GM18511 (cell line): Measurements from ENCODE around the gene PGM5.
"Not testable (repeated sequence)": the region's sequence is repeated elsewhere in the genome, so short reads cannot be mapped to it uniquely, and the experiment has no call there.

Experiments
- ATAC-seq: cut with Tn5 transposase; IDR thresholded peaks from one replicate; pipeline ENCODE4 v1.9.1; 2021; ENCODE audit warnings: mild to moderate bottlenecking, moderate library complexity; ENCODE audit not compliant: unreplicated experiment

The PGM5 gene

GRCh38 chr9:68375789-68376188, 19.4 kb downstream of the PGM5 start:
- not testable (repeated sequence) for ATAC-seq

DNA sequence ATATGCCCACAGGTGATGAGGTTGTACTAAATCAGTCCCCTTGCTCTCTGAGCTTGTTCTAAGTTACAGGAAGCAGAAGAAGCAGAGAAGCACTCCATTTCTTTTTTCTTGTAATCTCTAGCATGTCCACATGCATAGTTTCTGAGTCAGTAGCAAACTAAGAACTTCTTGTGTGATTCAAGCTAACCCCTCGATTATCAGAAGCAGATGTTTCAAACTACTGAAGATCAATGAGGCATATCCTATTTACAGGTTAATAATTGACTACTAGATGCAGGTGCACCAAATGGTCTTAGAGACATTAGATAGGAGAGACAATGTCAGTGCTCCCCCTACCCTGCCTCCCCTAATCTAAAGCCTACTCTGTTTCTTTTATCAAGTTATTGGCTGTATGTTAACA, 21.3 kb downstream of the PGM5 start:
- peak; percentile 98 for ATAC-seq

GRCh38 chr9:68383894-68384293, 27.5 kb downstream of the PGM5 start:
- ATAC-seq: not testable (repeated sequence)

GRCh38 chr9:68389558-68389957, 33.1 kb downstream of the PGM5 start:
- ATAC-seq: not testable (repeated sequence)

GRCh38 chr9:68390737-68391136, 34.3 kb downstream of the PGM5 start:
- ATAC-seq: not testable (repeated sequence)

DNA sequence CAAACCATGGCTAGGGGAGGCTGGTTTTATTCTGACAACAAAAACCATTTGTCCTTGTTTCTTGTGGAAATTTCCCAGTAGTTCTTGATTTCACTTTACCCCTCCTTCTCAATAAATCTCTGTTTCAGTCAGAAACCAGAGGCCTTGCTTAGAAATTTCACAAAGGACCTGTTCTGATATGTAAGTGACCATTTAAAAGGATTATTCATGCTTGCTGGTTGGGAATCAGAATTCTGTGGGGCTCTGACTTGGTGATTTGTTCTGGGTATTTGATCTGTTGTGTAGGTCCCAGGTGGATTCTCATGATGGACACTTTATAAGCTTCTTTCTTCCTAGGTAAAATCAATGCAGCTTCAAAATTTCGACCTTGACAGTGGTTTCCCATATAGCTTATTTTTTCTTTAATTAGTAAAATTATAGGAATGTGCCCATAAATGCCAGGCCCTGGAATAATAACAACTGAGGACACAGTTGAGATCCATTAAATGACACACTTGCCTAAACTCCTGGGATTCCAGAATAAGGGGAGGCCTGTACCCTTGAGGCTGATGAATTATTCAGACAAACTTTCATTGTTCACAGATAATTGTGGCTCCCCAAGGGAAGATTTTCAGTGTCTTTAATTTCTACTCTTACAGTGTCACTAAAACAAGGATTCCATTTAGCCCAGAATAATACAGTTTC, 40.1 kb downstream of the PGM5 start:
- not testable (repeated sequence) for ATAC-seq

DNA sequence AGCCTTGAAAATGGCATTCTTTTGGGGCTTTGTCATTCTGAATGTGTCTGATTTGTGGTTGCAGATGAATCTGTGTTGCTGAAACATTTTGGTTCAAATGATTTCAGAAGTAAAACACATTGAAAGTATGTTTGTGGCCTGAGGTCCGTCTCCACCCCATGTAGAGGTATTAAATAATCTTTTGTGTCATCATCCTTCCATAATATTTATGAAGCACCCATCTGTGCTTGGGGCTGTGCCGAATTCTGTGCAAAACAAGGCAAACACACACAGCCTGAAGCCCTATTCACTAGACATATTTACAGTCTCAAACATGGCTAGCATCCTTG, 40.6 kb downstream of the PGM5 start:
- not testable (repeated sequence) for ATAC-seq

GRCh38 chr9:68397796-68398195, 41.4 kb downstream of the PGM5 start:
- ATAC-seq: not testable (repeated sequence)

DNA sequence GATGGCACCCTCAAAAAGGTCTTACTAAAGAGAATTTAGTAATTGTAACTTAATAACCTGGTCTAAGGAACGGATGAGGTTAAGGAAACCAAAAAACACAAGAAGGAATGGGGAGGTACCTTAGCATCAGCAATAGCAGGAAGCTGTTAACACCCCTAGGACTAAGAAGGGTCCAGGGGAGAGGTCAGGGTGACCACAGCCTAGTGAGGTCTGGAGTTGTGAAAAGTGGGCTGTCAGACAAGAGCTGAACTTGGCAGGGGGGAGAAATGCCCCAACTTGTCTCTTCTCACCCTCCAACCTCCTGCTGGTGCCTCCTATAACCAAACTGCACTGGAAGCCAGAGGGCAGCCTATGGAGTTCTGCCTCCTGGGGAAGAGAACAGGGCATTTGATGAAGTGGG, 41.9 kb downstream of the PGM5 start:
- ATAC-seq: not testable (repeated sequence)

- not testable (repeated sequence) for ATAC-seq
Observed at GRCh38 chr9:68404421-68405185, 48.2 kb downstream of the PGM5 start.

DNA sequence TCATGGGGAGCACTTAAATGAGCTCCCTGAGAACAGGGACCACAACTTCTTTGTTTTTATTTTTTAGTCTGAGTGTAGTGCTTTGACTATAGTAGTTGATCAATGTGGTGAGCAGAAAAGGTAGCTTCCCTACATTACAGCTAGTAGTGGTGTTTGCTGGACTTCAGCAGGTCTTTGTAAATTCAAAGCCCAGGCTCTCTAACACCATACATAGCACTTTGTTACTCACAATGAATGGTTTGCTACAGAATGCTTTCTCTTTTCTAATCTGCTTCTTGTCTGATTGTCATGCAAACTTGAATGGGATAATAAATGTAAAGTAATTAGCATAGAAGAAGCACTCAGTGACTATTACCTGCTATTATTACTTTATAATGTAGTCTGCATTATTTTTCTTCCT, 55.5 kb downstream of the PGM5 start:
- not testable (repeated sequence) for ATAC-seq

DNA sequence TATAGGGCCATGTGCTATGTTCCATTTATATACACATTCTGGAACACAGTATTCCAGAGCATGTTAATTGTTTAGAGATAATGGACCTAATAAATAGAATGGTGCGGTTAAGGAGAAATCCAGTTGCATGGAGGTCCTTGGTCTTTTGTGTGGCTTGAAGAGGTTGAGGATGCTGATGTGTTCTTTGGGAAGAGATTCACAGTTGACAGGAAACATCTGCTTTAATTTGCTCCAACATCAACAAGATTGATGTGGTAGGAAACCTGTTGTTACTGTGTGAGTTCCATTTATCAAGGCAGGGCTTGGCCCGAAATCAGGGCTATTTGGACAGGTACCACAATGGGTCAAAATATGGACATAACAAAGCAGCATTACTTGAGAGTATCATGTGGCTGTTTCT, 56.3 kb downstream of the PGM5 start:
- ATAC-seq: not testable (repeated sequence)

DNA sequence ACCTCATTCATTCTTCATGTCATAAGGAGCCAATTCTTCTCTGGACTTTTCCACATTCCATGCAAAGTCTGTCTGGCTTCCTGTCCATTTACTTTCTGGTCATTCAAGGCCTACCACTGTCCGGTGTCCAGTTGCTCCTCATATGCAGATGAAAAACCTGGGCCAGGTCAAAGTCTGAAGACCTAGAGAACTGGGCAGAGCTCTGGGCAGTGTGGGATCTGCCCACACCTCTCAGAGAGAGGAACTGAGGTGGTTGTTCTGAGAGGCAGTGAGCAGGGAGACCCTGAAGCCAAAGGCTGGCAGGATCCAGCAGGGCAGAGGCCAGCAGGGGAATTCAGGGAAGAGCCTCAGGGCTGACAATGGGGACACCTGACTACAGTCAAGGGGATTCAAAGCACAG, 58.7 kb downstream of the PGM5 start:
- not testable (repeated sequence) for ATAC-seq

GRCh38 chr9:68416936-68417564, 60.6 kb downstream of the PGM5 start:
- no peak for ATAC-seq

GRCh38 chr9:68417762-68418161, 61.4 kb downstream of the PGM5 start:
- ATAC-seq: no peak

DNA sequence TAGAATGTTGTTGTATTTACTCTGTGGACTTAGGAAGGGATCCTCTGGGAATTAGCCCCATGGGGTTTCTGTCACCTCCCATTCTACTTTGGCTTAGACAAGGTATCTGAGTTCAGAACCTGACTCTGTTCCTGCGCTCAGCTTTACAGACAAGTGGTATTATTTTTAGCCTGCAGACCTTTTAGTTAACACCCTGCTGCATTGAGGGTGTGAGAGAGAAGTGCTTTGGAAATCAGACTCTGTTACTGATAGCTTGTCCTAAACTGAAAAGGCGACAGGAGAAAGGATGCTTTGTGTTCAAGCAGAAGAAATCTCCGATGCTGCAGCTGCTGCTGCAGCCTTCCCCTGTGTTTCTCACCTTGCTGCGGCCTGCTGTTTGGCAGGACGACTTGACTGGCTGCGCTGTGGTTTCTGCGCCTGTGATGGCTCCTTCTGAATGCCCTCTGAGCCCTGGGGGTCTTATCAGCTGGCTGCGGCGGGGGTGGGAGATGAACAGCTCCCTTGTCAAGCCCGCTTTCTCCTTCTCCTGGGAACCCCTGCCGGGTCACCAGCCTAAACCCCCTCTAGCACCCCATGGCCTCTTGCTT, 61.9 kb downstream of the PGM5 start:
- no peak for ATAC-seq

GRCh38 chr9:68419901-68420300, 63.5 kb downstream of the PGM5 start:
- ATAC-seq: no peak

- no peak for ATAC-seq
Observed at GRCh38 chr9:68426755-68427154, 70.3 kb downstream of the PGM5 start.

- ATAC-seq: no peak
Observed at GRCh38 chr9:68427216-68427977, 71.0 kb downstream of the PGM5 start.

- ATAC-seq: no peak
Observed at GRCh38 chr9:68428481-68428880, 72.1 kb downstream of the PGM5 start.

DNA sequence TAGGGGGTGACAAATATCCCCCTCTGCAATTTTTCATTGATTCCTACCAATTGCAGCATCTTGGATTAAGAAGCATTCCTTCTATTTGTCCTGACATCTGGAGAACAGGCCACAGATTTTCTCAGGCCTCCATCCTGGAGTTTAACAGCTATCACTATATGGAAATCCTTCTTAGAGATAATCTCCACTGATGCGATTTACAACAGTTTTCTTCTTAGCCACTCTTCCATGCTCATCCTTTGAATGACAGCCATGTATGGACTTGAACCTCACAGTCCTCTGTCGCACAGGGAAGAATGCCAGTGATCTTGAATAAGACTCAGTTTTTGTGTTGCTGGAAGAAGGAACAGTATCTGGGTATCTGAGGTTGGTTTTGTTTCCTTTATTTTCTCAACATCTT, 73.2 kb downstream of the PGM5 start:
- ATAC-seq: no peak
